ENCODE measurements around the gene SPATA22.
"Not testable (repeated sequence)": the region's sequence is repeated elsewhere in the genome, so short reads cannot be mapped to it uniquely, and the experiment has no call there.

The SPATA22 gene

GRCh38 chr17:3472137-3472536 lies 518 bp upstream of the SPATA22 start:
- no peak for DNase-seq (ENCODE audit: low read depth)

- no peak for DNase-seq (ENCODE audit: low read depth)
Measured at GRCh38 chr17:3469529-3469928, 2.1 kb downstream of the SPATA22 start.

GRCh38 chr17:3466355-3466754 lies 5.3 kb downstream of the SPATA22 start:
- not testable (repeated sequence) for DNase-seq (ENCODE audit: low read depth)

GRCh38 chr17:3448059-3448665 lies 23.5 kb downstream of the SPATA22 start:
- no peak for DNase-seq (ENCODE audit: low read depth)

- DNase-seq (ENCODE audit: low read depth), result peak; percentile 23
Measured at GRCh38 chr17:3447625-3448024, 24.0 kb downstream of the SPATA22 start.

- no peak for DNase-seq (ENCODE audit: low read depth)
Measured at GRCh38 chr17:3440451-3440850, 31.2 kb downstream of the SPATA22 start.

- DNase-seq (ENCODE audit: low read depth), result no peak
Measured at GRCh38 chr17:3438368-3438767, 33.3 kb downstream of the SPATA22 start.

- DNase-seq (ENCODE audit: low read depth), result no peak
Measured at GRCh38 chr17:3433741-3434140, 37.9 kb downstream of the SPATA22 start, which contains the start of gene OR1E2. Gene OR1E2 (minus strand): TSS chr17:3433841. CDS start chr17:3433841, 0 bp downstream.

- peak; percentile 2 for DNase-seq (ENCODE audit: low read depth)
Measured at GRCh38 chr17:3433215-3433614, 38.4 kb downstream of the SPATA22 start.

- no peak for DNase-seq (ENCODE audit: low read depth)
Measured at GRCh38 chr17:3418222-3418621, 53.4 kb downstream of the SPATA22 start.

- no peak for DNase-seq (ENCODE audit: low read depth)
Measured at GRCh38 chr17:3415610-3416009, 56.0 kb downstream of the SPATA22 start.

GRCh38 chr17:3412216-3412615 lies 59.4 kb downstream of the SPATA22 start:
- not testable (repeated sequence) for DNase-seq (ENCODE audit: low read depth)

- DNase-seq (ENCODE audit: low read depth), result no peak
Measured at GRCh38 chr17:3411070-3411469, 60.5 kb downstream of the SPATA22 start, which contains the start of gene OR3A3. Gene OR3A3 (plus strand): TSS chr17:3411370.

GRCh38 chr17:3403856-3404255 lies 67.8 kb downstream of the SPATA22 start:
- not testable (repeated sequence) for DNase-seq (ENCODE audit: low read depth)

GRCh38 chr17:3401786-3402185 lies 69.8 kb downstream of the SPATA22 start:
- no peak for DNase-seq (ENCODE audit: low read depth)

GRCh38 chr17:3400055-3400454 lies 71.6 kb downstream of the SPATA22 start:
- DNase-seq (ENCODE audit: low read depth), result no peak

- no peak for DNase-seq (ENCODE audit: low read depth)
Measured at GRCh38 chr17:3398310-3398709, 73.3 kb downstream of the SPATA22 start, which contains the start of gene OR1E1. Gene OR1E1 (minus strand): TSS chr17:3398410. CDS start chr17:3398410, 0 bp downstream.

GRCh38 chr17:3397801-3398200 lies 73.8 kb downstream of the SPATA22 start:
- DNase-seq (ENCODE audit: low read depth), result not testable (repeated sequence)

Measured in ELR (cell line).